ENCODE measurements around the gene KRT78. TPM values are rescaled to one million over a fixed set of nuclear protein-coding genes. Genes with fewer than 3 reads are reported as not detected.

KRT78 gene
- polyA plus RNA-seq, 1 experiment: not detected

DNA sequence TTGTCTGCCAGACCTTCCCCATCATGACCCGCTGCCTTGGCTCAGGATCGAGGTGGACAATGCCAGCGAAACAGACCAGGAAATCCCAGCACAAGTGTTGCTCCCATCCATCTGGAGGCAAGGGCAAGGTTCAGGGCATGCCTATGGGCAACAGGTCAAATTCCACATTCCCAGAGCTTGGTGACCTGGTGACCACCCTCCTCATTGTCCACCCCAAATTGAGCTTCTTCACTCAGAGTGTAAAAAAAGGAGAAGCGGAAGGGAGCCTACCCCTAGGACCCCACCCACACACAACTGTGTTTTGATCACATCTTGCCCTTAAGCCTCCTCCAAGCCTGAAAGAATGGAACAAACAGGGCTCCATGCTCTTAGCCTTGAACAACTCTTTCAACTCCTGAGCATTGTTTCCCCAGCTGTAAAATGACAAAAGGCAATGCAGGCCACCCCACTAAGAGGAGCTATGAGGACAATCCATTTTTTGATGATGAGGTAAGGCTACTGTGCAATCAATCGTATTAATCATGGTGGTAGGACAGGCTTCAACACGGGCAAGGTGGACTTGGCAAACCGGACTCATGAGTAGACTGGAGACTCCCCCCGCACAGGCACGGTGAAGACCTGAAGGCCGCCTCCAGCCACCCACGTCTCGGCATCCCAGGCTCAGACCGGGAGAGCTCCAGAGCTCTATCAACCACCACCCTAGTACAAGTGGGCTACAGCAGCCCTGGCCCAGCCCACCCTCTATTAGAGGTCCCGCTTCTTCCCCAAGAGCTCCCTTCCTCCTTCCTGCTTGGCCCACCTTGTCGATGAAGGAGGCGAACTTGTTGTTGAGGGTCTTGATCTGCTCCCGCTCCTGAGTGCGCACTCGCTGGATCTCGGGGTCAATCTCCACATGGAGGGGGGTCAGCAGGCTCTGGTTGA is 15.5 kb downstream of the KRT78 start:
- Histone ChIP-seq H3K4me3 (ENCODE audit: low read depth, low read length) (no peak overlapping the region), H3K36me3 (ENCODE audit: control insufficient read depth, insufficient read depth, low read length) (no peaks in the 10 kb centered on the region), H3K27me3 (ENCODE audit: control insufficient read depth, insufficient read depth, low read length) (peaks cover 3% of the 10 kb centered on the region; the same call in 1 of the 2 replicates)
- CTCF ChIA-PET: interaction anchor here (0.6 kb wide), 1 partner anchor 1361 kb away, joined by 3 read pairs; no protein-coding TSS in a partner anchor
- no peak for DNase-seq (ENCODE audit: low read depth)
- TF ChIP-seq, protein P1, sequence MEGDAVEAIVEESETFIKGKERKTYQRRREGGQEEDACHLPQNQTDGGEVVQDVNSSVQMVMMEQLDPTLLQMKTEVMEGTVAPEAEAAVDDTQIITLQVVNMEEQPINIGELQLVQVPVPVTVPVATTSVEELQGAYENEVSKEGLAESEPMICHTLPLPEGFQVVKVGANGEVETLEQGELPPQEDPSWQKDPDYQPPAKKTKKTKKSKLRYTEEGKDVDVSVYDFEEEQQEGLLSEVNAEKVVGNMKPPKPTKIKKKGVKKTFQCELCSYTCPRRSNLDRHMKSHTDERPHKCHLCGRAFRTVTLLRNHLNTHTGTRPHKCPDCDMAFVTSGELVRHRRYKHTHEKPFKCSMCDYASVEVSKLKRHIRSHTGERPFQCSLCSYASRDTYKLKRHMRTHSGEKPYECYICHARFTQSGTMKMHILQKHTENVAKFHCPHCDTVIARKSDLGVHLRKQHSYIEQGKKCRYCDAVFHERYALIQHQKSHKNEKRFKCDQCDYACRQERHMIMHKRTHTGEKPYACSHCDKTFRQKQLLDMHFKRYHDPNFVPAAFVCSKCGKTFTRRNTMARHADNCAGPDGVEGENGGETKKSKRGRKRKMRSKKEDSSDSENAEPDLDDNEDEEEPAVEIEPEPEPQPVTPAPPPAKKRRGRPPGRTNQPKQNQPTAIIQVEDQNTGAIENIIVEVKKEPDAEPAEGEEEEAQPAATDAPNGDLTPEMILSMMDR (IDR thresholded peaks at IDR 0.05; ENCODE audit: insufficient read depth, low read depth, low read length): no peak
- POLR2A ChIA-PET: no interaction called here

GRCh38 chr12:52832451-52832850 is 16.3 kb downstream of the KRT78 start:
- no peaks in the 10 kb centered on the region for H3K36me3 ChIP-seq (ENCODE audit: control insufficient read depth, insufficient read depth, low read length)
- TF ChIP-seq, protein P1 (IDR thresholded peaks at IDR 0.05; ENCODE audit: insufficient read depth, low read depth, low read length): no peak
- ChIA-PET POLR2A (no interaction called here), CTCF (interaction anchor here (0.6 kb wide), 1 partner anchor 1362 kb away, joined by 3 read pairs; no protein-coding TSS in a partner anchor)
- H3K27me3 ChIP-seq (ENCODE audit: control insufficient read depth, insufficient read depth, low read length): peaks cover 3% of the 10 kb centered on the region; the same call in 1 of the 2 replicates
- no peak overlapping the region for H3K4me3 ChIP-seq (ENCODE audit: low read depth, low read length)
- no peak for DNase-seq (ENCODE audit: low read depth)

- ChIA-PET POLR2A (no interaction called here), CTCF (no interaction called here)
- TF ChIP-seq, protein P1 (IDR thresholded peaks at IDR 0.05; ENCODE audit: insufficient read depth, low read depth, low read length): no peak
- H3K27me3 ChIP-seq (ENCODE audit: control insufficient read depth, insufficient read depth, low read length): peaks cover 5% of the 10 kb centered on the region
- no peaks in the 10 kb centered on the region for H3K36me3 ChIP-seq (ENCODE audit: control insufficient read depth, insufficient read depth, low read length)
- H3K4me3 ChIP-seq (ENCODE audit: low read depth, low read length): no peak overlapping the region
- DNase-seq (ENCODE audit: low read depth): no peak
Measured at GRCh38 chr12:52831251-52831650, 17.5 kb downstream of the KRT78 start.

GRCh38 chr12:52829986-52830770 is 18.6 kb downstream of the KRT78 start:
- Histone ChIP-seq H3K4me3 (ENCODE audit: low read depth, low read length) (no peak overlapping the region), H3K27me3 (ENCODE audit: control insufficient read depth, insufficient read depth, low read length) (peaks cover 5% of the 10 kb centered on the region), H3K36me3 (ENCODE audit: control insufficient read depth, insufficient read depth, low read length) (no peaks in the 10 kb centered on the region)
- DNase-seq (ENCODE audit: low read depth): no peak
- ChIA-PET CTCF (interaction anchor here (0.9 kb wide), 1 partner anchor 9 kb away, joined by 3 read pairs; no protein-coding TSS in a partner anchor), POLR2A (no interaction called here)
- TF ChIP-seq, protein P1 (IDR thresholded peaks at IDR 0.05; ENCODE audit: insufficient read depth, low read depth, low read length): no peak

DNA sequence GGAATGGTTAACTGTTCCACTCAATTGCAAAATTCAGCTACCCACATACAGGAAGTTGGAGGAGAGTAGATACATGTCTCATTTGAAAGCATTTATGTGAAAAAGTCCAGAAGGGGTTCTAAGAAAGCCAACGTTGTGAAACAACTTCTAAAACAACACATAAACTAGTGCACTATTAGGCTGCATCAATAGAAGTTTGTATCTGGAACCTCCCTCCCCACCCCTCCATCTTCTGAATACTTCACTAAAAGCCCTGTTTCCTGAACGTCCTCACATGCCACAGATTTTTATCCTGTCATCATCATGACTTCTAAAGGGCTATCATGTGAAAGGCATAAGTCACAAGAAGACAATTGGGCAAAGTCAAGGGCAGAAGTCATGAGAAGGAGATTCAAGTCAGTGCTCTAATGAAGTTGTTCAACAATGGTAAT is 20.2 kb downstream of the KRT78 start:
- Histone ChIP-seq H3K4me3 (ENCODE audit: low read depth, low read length) (no peak overlapping the region), H3K36me3 (ENCODE audit: control insufficient read depth, insufficient read depth, low read length) (no peaks in the 10 kb centered on the region), H3K27me3 (ENCODE audit: control insufficient read depth, insufficient read depth, low read length) (peaks cover 5% of the 10 kb centered on the region)
- POLR2A ChIA-PET: no interaction called here
- CTCF ChIA-PET: interaction anchor here (0.6 to 1.3 kb wide), 2 partner anchors 456 to 503 kb away, joined by 3 read pairs; no protein-coding TSS in a partner anchor
- DNase-seq (ENCODE audit: low read depth): no peak
- TF ChIP-seq, protein P1 (IDR thresholded peaks at IDR 0.05; ENCODE audit: insufficient read depth, low read depth, low read length): no peak

All from BJ (cell line).